Left lobe of liver (tissue), 2 donors: Measurements from ENCODE around the gene RAB6A. TPM values are rescaled to one million over a fixed set of nuclear protein-coding genes. Genes with fewer than 3 reads are reported as not detected.
"Not testable (repeated sequence)": the region's sequence is repeated elsewhere in the genome, so short reads cannot be mapped to it uniquely, and the experiment has no call there.

ENCODE experiments used
- ATAC-seq: fragments of 200-7000 bp; cut with Tn5 transposase; one replicate; pipeline ENCODE4 v1.9.1; 2020; ENCODE audit warnings: mild to moderate bottlenecking, moderate library complexity
- DNase-seq: peaks from one replicate; pipeline ENCODE4 v3.0.0-alpha.2; 2020; ENCODE audit warnings: low spot score
- total RNA-seq: library from RNA; stranded (reverse); gene quantifications from one replicate; pipeline ENCODE4 v1.2.1, GENCODE V29; 2021
- donor health status: DM: no; HTN: no; CAD: no; lungs with moderate emphysema.
- donor health status: DM: no; HTN: yes; CAD: no.

The RAB6A gene
- total RNA-seq = 57.2 TPM

DNA sequence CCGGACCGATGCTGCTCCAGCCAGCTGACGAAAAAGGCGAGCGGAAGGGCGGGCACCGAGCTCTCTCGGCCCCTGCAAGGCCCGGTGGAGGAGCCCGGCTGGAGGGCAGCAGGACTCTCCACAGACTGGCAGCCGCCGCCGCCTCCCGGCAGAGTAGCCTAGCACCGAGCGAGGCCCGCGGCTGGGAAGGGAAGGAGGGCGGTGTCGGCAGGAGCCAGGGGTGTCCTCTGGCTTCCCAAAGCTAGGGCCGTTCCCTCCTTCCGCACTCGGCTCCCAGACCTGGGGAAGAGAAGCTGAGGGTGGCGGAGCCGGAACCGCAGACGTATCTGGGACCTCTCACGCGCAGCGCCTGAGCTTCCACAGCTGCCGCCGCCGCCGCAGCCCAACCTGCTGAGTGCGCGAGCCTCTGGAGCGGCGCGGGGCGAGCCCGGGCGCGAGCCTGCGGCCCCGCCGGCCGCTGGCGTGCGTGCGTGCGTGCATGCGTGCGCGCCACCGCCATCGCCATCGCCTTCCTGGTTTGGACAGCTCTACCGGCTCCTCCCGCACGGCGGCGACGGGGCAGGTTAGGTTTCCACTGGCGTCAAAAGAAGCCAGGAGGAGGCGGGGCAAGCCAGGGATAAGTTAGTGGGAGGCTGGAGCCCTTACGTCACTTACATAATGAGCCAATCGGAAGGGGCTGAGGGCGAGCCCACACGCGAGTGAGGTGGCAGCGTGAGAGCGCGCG, at the start of gene RAB6A:
Gene RAB6A (minus strand): TSS at position 396 of the 724 bp plus-strand sequence. CDS start 439 bp downstream, outside the sequence.
- DNase-seq = peak; percentile 100
- ATAC-seq = peak; percentile 92

DNA sequence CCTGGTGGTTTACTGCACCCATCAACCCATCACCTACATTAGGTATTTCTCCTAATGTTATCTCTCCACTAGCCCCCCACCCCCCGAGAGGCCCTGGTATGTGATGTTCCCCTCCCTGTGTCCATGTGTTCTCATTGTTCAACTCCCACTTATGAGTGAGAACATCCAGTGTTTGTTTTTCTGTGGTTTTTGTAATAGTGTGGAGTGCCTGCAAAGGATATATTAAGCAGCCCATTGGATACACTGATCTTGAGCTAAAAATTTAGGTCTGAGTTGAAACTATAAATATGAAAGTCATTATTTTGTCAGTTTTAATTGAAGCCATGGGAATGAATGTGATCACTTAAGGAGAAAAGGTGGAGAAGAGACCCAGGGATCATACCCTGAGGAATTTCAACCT, 49.8 kb upstream of the RAB6A start:
- no peak for ATAC-seq
- DNase-seq = no peak

DNA sequence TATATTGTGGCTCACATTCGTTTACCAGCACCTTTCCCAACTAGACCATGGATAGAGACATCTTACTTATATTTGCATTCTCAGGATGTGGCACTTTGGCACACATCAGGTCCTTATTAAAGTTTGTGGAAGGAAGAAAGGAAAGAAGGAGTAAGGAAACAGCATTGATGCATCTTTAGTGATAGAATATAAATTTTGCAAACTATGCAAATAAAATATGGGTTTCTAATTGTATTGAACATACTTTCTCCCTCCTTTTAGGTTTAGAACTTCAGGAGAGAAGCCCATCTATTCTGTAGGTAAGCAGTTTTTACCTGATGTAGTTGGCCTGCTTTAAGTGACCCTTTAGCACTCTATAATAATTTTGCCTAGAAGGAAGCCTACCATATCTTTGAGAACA, 47.2 kb upstream of the RAB6A start:
- no peak for ATAC-seq
- DNase-seq = no peak

DNA sequence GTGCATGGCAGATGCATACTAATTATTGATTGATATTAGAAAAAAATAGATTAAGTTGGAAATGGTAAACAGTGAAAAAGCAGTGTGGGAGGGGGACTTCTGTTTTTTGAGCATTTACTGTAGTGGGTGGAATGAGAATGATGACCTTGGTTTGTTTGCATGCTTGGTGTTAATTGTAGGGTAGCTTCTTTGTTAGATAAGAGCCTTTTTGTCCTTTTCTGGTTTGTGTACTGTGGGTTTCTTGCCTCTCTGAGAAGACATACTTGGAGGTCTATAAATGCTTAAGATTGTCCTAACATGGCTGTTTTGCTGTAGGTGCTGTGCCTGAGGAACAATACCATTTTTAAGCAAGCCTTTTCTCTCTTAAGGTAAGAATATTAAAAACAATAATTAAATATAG, 43.8 kb upstream of the RAB6A start:
- ATAC-seq (no peak), DNase-seq (no peak)

DNA sequence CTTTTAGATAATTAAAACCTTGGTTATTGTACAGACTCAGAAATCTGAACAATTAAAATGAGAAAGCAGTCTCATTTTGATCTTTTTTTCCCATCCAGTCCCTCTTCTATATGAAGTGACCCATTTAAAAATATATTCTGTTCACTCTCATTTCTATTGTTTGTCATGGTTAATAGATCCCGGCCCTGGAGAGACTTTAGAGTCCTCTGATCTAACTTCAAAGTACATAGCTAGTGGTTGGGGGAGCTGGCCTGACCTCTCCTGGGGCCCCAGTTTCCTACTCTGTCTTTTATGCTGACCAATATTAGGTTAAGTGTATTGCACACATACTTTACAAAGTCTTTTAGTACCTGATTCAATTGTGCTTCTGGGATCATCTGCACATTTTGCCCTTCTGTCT, 40.3 kb upstream of the RAB6A start:
- ATAC-seq (no peak), DNase-seq (no peak)

DNA sequence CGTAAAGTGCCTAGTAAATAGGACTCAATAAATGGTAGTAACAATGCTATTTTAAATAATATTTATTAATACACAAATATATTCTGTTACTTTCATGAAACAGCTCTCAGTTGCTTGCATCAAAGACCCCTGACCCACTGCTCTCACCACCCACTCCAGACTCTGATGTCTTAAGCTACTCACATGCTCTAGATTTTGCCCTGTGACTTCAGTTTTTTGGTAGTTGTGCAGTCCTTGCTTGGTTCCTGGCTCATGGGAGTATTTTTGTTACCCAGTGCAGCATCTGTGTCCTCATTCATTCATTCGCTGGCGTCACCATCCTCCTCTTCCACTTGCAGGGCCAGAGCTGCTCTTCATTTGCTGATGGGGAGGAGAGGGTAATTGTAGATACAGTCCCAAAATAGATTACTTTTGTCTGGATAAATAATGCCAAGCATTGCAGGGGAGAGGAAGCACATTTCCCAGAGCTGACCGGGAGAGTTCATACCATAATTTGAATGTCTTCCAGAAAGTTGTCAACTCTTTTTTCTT, 39.5 kb upstream of the RAB6A start:
- ATAC-seq = no peak
- no peak for DNase-seq

DNA sequence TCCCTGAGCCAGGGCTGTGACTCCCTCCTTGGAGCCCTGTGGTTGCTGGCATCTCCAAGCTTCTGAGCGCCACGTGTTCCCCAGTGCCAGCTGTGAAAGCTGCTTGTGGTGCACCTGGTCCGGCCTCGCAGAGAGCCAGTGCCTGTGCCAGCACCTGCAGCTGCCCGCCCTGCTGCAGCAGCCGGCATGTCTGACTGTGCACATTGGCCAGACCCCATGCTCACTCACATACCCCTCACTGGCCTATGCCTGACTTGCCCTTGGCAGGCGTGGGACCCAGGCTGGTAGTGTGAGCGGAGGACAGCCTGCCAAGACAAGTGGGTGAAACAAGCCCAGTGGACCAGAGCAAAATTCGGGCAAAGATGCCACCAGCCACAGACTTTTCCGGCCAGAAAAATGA, 36.6 kb upstream of the RAB6A start:
- no peak for ATAC-seq
- DNase-seq = no peak

DNA sequence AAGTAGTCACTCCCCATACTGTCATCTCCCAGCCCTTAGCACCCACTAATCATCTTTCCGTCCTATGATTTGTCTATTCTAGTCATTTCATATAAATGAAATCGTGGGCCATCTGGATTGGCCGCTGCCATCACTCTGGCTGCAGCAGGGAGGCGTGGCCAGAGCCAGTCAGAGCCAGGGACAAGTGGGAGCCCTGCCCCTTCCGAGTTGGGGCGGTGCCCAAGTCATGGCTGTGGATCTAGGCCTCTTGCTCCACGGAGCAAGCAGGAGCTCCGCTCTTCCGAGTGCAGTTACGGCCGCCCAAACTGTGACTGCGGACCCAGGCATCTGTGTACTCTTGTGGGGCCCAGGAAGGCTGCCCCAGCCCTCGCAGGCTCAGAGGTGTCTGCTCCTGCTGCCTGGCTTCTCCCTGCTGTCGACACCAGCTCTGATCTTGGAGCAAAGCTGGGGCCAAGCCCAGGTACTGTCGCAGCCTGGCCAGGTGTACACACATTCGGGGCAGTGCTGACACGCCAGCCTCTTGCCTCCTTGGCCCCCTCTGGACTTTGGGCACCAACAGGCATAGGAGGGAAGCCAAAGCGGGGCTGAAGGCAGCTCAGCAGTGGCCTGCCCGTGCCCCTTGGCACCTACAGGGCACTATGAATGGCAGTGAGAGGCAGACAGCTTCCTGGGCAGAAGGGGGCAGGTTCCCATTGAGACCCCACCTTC, 35.2 kb upstream of the RAB6A start:
- no peak for DNase-seq
- ATAC-seq = no peak

DNA sequence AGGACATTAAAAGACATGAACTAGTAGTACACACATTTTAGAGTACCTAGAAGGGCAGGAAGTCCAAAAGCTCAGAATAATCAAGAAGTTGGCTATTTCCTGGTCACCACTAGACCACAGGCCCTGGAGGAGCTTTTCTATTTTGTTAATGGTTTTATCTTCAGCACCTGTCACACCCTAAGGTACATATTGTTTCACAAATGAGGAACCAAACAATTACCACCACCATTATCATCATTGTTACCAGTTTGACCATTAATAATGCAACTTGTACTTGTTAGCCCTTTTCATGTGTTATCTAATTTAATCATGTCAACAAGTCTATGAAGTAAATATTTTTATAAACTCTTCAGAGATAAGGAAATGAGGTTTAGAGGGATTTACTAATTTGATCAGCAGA, 31.7 kb upstream of the RAB6A start:
- no peak for DNase-seq
- ATAC-seq = no peak

DNA sequence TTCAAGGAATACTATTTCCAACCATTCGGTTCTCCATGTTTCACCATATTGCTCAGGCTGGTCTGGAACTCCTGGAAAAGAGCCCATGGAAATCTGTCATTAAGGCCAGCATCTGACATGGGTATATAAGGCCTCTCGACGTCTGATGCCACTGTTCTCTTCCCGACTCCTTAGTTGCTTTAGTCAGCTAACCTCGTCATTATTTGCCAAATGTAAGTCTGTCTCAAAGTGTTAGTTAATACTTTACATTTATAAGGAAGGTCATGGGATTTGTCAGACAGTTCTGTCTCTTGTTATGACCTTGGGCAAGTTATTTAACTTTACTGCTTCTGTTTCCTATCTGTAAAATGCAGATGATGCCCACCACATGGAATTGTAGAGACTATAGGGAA, 28.4 kb upstream of the RAB6A start:
- ATAC-seq (no peak), DNase-seq (no peak)

DNA sequence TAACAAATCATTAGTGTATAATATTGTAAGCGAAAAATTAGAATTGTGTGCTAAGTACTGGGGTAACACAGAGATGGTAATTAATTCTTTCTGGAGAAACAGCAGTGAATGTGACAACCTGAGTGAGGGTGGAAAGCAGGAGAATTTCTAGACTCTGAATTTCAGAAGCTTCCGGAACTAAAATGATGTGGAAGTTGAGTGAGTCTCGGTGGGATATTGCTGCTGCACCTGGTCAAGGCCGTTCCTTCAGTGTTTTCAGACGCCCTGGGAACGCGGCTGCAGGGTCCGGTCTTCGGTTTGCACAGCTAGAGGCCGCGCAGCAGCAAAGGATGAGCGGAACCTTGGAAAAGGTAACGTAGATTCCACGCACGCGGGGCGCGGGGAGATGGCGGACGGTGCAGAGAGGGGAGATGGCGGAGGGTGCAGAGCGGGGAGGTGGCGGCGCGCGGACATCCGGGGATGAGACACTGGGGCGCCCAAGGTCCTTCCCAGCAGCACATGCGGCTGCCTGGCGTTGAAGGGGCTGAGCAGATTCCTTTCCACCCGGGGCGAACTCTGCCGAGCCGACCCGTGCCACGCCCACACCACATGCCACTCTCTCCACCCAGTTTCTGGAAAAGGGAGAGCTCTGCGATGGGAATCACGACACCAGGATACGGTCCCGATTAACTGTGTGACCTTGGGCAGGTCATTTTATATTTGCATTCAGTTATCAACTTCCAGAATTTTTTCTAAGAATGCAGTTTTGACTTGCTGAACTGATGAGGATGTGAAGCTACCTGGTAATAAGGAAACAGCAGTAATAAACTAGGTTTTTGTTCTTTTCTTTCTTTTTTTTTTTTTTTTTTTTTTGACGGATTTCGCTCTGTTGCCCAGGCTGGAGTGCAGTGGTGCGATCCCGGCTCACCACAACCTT, 27.0 kb upstream of the RAB6A start, which contains the start of gene MRPL48:
Gene MRPL48 (plus strand): TSS at position 232 of the 916 bp plus-strand sequence. CDS start 98 bp downstream, at position 330.
- DNase-seq = peak; percentile 93
- peak; percentile 94 for ATAC-seq

DNA sequence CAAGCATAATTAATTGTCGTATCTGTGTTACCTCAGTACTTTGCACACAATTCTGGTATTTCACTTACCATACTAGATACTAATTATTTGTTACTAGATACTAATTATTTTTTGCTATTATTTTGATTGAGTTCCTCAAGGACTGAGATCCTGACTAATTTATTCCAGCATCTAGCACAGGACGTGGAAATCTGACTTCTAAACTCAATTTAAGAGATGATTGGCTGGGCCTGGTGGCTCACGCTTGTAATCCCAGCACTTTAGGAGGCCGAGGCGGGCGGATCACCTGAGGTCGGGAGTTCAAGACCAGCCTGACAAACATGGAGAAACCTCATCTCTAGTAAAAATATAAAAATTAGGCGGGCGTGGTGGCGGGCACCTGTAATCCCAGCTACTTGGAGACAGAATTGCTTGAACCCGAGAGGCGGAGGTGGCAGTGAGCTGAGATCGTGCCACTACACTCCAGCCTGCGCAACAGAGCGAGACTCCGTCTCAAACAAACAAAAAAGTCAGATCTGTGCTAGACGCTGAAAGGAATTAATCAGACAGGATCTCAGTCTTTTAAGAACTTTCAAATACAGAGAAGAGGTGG, 26.3 kb upstream of the RAB6A start:
- DNase-seq (no peak), ATAC-seq (no peak)

DNA sequence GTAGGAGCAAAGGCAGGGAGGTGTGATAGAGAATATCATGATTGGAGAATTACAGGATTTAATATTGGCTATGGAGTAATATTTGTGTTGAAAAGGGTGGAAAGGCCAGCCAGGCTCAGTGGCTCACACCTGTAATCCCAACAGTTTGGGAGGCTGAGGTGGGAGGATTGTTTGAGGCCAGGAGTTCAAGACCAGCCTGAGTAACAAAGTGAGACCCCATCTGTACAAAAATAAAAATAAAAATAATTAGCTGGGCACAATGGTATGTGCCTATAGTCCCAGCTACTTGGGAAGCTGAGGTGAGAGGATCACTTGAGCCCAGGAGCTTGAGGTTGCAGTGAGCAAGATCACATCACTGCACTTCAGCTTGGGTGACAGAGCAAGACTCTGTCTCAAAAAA, 24.6 kb upstream of the RAB6A start:
- not testable (repeated sequence) for DNase-seq, ATAC-seq

DNA sequence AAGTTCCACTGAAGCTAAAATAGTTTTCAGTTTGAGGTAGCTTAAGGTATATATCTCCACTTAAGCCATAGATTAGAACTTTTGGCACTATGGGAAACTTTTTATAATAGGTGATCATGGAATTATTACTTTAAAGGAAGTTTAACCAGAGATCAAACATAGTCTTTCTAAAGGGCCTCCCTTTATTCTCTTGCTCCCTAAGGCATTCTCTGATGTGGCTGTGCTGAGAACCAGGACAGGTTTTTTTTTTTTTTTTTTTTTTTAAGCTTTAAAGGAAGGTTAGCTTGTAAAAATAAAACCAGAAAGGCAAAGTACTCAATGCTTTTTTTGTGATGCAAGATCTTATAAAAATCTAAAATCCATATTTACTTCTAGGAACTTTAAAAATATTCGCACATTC, 23.9 kb upstream of the RAB6A start:
- DNase-seq (no peak), ATAC-seq (no peak)

DNA sequence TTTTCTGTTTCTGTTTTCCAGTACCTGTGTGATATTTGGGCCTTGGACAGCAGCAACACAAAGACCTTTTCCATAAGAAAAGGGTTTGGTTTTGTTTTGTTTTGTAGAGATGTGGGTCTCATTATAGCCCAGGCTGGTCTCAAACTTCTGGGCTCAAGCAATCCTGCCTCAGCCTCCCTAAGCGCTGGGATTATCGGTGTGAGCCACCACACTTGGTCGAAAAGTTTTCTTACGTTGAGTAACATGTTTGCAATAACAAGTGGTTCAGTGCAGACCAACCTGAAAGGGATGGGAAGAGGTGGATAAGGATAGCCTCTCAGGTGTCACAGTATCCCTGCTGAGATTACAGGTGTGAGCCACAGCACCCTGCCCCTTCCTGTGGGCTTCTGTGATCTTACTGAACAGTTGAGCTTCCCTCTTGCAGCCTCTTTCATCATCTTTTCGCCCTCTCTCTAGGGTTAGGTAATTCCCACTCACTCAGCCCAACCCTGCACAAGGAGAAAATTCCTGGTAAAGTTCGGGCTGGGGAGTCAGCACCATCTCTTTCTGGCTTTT, 23.3 kb upstream of the RAB6A start:
- ATAC-seq = no peak
- DNase-seq = no peak

DNA sequence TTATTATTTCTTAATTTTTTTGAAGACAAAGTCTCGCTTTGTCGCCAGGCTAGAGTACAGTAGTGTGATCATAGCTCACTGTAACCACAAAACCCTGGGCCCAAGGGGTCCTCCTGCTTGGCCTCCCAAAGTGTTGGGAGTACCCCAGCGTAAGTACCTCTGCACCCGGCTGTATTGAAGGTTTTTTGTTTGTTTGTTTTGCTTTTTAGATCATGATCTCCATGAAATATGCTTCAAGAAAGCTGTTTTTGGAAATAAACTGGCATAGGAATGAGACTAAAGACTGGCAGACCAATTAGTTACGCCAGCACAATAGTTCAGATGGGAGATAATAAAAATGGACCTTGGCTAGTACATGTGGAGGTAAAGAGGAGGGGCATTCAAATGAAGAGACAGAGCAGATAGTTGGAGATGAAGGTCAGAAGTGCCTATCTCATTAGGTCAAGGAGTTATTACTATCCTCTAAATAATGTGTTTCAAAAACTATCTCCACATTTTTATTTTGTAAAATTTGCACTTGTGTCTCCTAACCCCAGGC, 22.7 kb upstream of the RAB6A start:
- DNase-seq = no peak

DNA sequence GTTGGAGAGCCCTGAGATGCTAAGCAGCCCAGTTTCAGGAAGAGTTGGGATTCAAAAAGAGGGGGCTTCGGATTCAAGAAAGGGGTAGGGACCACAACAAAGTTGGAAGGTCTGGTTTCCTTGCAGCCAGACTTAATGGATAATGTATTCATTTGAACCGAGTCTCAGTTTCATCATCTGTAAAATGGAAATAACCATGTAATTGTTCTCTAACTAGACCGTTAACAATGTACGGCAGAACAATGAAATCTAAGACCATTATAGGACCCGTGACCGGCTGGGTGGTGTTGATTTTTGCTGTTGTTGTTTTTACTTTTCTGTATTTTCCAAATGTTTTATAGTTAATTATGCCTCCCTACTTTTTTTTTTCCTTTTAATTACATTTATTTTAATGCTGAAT, 20.4 kb upstream of the RAB6A start:
- ATAC-seq = no peak
- no peak for DNase-seq

More for the DNA sequence above, 22.7 kb upstream of the RAB6A start:
- no peak for ATAC-seq

DNA sequence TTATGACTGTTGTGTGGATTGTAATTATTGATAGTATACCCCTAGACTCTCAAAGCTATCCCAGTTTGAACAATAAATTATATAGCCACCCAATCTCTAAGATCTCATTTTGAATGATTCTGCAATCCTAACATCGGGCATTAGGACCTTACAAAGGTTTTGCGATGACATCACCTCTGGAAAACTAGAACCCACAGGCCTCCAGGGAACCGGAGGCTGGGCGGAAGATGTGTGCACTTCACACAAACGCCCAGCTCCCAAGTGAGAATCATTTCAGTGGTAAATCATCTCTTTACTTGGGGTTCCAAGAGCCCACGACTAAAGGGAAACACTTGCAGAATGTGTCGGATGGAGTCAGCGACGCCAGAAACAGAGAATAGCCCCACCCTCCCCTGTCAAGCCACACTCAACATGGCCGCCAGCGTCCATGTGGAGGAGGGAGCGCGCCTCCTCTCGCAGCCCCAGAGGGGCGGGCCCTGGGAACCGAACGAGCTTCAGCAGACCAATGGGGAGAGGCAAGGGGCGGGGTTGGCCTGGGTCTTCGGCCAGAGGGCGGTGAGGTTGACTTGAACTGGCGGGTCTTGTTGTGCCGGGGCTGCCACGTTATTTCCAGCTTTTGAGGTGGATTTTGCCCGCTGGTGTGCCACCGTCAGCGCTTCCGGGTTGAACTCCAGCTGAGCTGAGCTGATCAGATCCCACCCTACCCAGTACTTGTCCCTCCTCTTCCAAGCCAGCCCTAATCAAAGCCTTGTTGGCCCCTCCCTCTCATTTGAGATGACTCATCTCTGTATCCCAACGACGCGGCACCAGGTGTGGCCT, 18.4 kb upstream of the RAB6A start:
- ATAC-seq = peak; percentile 97
- peak; percentile 99 for DNase-seq

DNA sequence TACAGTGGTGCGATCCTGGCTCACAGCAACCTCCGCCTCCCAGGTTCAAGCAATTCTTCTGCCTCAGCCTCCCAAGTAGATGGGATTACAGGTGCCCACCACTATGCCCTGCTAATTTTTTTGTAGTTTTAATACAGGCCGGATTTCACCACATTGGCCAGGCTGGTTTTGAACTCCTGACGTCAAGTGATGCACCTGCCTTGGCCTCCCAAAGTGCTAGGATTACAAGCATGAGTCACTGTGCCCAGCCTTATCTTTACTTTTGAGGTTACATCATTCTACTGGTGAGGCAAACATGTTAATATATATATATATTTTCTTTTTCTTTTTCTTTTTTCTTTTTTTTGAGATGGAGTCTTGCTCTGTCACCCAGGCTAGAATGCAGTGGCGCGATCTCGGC, 9.9 kb upstream of the RAB6A start:
- not testable (repeated sequence) for ATAC-seq, DNase-seq
